HEK293 (cell line): Measurements from ENCODE around the gene STK32A.

ENCODE experiments used
- CTCF ChIA-PET: fragments of 350-600 bp; formaldehyde crosslinking; extraction: SDS; loops from one replicate; lab custom pipeline; 2021; ENCODE audit warnings: antibody characterized with exemption; lab: Yijun Ruan, JAX
- POLR2A ChIA-PET: fragments of 300-600 bp; formaldehyde crosslinking; extraction: SDS; loops from one replicate; lab custom pipeline; 2020; ENCODE audit warnings: antibody characterized with exemption, inconsistent platforms; lab: Yijun Ruan, JAX
- H3K27ac ChIP-seq: fragments of 200-500 bp; sonication (Bioruptor generic); 2 replicates; pipeline ENCODE4 v1.5.1; 2014; ENCODE audit warnings: low read depth, low read length, control low read depth, inconsistent platforms; ENCODE audit errors: extremely low read depth
- H3K36me3 ChIP-seq, 2 experiments: fragments of 200-500 bp in 1 of 2; sonication (Bioruptor generic) in 1 of 2; 1 replicate in 1 of 2; 2 replicates in 1 of 2; pipeline ENCODE4 v1.5.1; 2014 to 2017; ENCODE audit warnings: inconsistent platforms in 2 of 2, low read length in 2 of 2; ENCODE audit not compliant: control insufficient read depth in 2 of 2, insufficient read depth in 1 of 2
- H3K4me1 ChIP-seq: fragments of 200-500 bp; sonication (Bioruptor generic); 2 replicates; pipeline ENCODE4 v1.5.1; 2014; ENCODE audit warnings: mild to moderate bottlenecking, low read length, inconsistent platforms; ENCODE audit not compliant: control insufficient read depth, insufficient read depth
- H3K4me3 ChIP-seq: 2 replicates; pipeline ENCODE4 v1.5.1; 2011; ENCODE audit warnings: low read depth, mild to moderate bottlenecking, control low read depth, low read length, moderate library complexity
- H3K9me3 ChIP-seq: fragments of 200-500 bp; sonication (Bioruptor generic); 2 replicates; pipeline ENCODE4 v1.5.1; 2014; ENCODE audit warnings: low read depth, low read length, inconsistent platforms; ENCODE audit not compliant: control insufficient read depth, insufficient read depth
- GLIS1 ChIP-seq: fragments of 450-650 bp; formaldehyde crosslinking; IDR thresholded peaks from 2 replicates; pipeline ENCODE4 v1.5.1; 2016; ENCODE audit warnings: missing biosample characterization, missing genetic modification characterization
- HOXD13 ChIP-seq: sonication (generic); formaldehyde crosslinking; IDR thresholded peaks from 2 replicates; pipeline ENCODE4 v1.8.0; 2022; ENCODE audit warnings: missing genetic modification reagents, borderline replicate concordance
- IKZF3 ChIP-seq: fragments of 450-650 bp; IDR thresholded peaks from 2 replicates; pipeline ENCODE4 v1.5.0; 2018; ENCODE audit warnings: missing biosample characterization, mild to moderate bottlenecking, missing genetic modification characterization, moderate library complexity
- MYNN ChIP-seq: fragments of 450-650 bp; formaldehyde crosslinking; IDR thresholded peaks from 2 replicates; pipeline ENCODE4 v1.5.1; 2016; ENCODE audit warnings: missing biosample characterization, missing genetic modification characterization, borderline replicate concordance
- PBX3 ChIP-seq: sonication (generic); formaldehyde crosslinking; IDR thresholded peaks from 2 replicates; pipeline ENCODE4 v1.8.1; 2022; ENCODE audit warnings: mild to moderate bottlenecking, moderate library complexity, missing genetic modification reagents
- TCF7L2 ChIP-seq: IDR thresholded peaks from 2 replicates; pipeline ENCODE4 v1.6.1; 2011; ENCODE audit warnings: low read depth, mild to moderate bottlenecking, inconsistent platforms, low read length, moderate library complexity, borderline replicate concordance
- ZBTB21 ChIP-seq: fragments of 450-650 bp; formaldehyde crosslinking; IDR thresholded peaks from 2 replicates; pipeline ENCODE4 v1.5.1; 2017; ENCODE audit warnings: missing biosample characterization, missing genetic modification characterization
- ZBTB48 ChIP-seq: fragments of 450-650 bp; formaldehyde crosslinking; IDR thresholded peaks from 2 replicates; pipeline ENCODE4 v1.5.1; 2016; ENCODE audit warnings: missing biosample characterization, missing genetic modification characterization
- ZFP37 ChIP-seq: fragments of 450-650 bp; formaldehyde crosslinking; IDR thresholded peaks from 2 replicates; pipeline ENCODE4 v1.5.1; 2016; ENCODE audit warnings: missing biosample characterization, missing genetic modification characterization
- ZNF10 ChIP-seq: fragments of 450-650 bp; formaldehyde crosslinking; IDR thresholded peaks from 2 replicates; pipeline ENCODE4 v1.5.1; 2017; ENCODE audit warnings: missing biosample characterization, missing genetic modification characterization
- ZNF311 ChIP-seq: fragments of 450-650 bp; formaldehyde crosslinking; IDR thresholded peaks from 2 replicates; pipeline ENCODE4 v1.5.1; 2017; ENCODE audit warnings: missing biosample characterization, missing genetic modification characterization, borderline replicate concordance
- ZNF341 ChIP-seq: fragments of 450-650 bp; formaldehyde crosslinking; IDR thresholded peaks from 2 replicates; pipeline ENCODE4; 2016; ENCODE audit warnings: low read depth, missing biosample characterization, missing genetic modification characterization
- ZNF449 ChIP-seq: fragments of 450-650 bp; formaldehyde crosslinking; IDR thresholded peaks from 2 replicates; pipeline ENCODE4 v1.5.1; 2017; ENCODE audit warnings: missing biosample characterization, mild to moderate bottlenecking, missing genetic modification characterization, moderate library complexity
- ZNF510 ChIP-seq: fragments of 450-650 bp; formaldehyde crosslinking; IDR thresholded peaks from 2 replicates; pipeline ENCODE4 v1.5.1; 2018; ENCODE audit warnings: mild to moderate bottlenecking, missing genetic modification characterization, missing biosample characterization; ENCODE audit not compliant: insufficient replicate concordance
- ZNF548 ChIP-seq: fragments of 450-650 bp; formaldehyde crosslinking; IDR thresholded peaks from 2 replicates; pipeline ENCODE4 v1.5.1; 2016; ENCODE audit warnings: missing biosample characterization, missing genetic modification characterization
- ZNF600 ChIP-seq: fragments of 450-650 bp; formaldehyde crosslinking; IDR thresholded peaks from 2 replicates; pipeline ENCODE4 v1.5.1; 2016; ENCODE audit warnings: missing biosample characterization, missing genetic modification characterization
- ZNF658 ChIP-seq: fragments of 450-650 bp; formaldehyde crosslinking; IDR thresholded peaks from 2 replicates; pipeline ENCODE4; 2016; ENCODE audit warnings: missing biosample characterization, missing genetic modification characterization
- ZNF837 ChIP-seq: fragments of 450-650 bp; formaldehyde crosslinking; IDR thresholded peaks from 2 replicates; pipeline ENCODE4 v1.5.1; 2016; ENCODE audit warnings: missing biosample characterization, missing genetic modification characterization
- ZSCAN23 ChIP-seq: fragments of 450-650 bp; formaldehyde crosslinking; IDR thresholded peaks from 2 replicates; pipeline ENCODE4 v1.5.1; 2016; ENCODE audit warnings: missing biosample characterization, missing genetic modification characterization
- TF ChIP-seq, protein P1 (sequence below): fragments of 450-650 bp; formaldehyde crosslinking; IDR thresholded peaks from 2 replicates; pipeline ENCODE4 v1.5.1; 2016; ENCODE audit warnings: missing biosample characterization, missing genetic modification characterization
- TF ChIP-seq, protein P2 (sequence below): fragments of 450-650 bp; formaldehyde crosslinking; IDR thresholded peaks from 2 replicates; pipeline ENCODE4 v1.5.1; 2016; ENCODE audit warnings: missing biosample characterization, missing genetic modification characterization, low read depth
- TF ChIP-seq, protein P3 (sequence below): fragments of 450-650 bp; formaldehyde crosslinking; IDR thresholded peaks from 2 replicates; pipeline ENCODE4 v1.5.1; 2016; ENCODE audit warnings: missing biosample characterization, missing genetic modification characterization

STK32A gene

DNA sequence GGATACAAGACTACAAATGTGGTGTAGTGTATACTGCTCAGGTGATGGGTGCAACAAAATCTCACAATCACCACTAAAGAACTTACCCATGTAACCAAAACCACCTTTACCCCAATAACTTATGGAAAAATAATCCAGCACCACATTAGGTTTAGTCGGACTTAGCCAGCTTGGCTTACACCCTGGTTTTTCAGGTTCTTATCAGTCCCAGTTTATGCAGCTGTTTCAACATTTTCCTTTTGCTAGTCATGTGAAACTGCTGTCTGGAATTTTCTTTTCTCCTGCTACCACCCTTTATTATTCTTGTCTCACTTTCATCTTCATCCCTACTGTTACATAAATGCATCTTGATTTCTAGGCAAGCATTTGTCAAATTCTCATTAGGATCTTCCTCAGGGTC is 51.5 kb downstream of the STK32A start:
- CTCF ChIA-PET = no interaction called here

DNA sequence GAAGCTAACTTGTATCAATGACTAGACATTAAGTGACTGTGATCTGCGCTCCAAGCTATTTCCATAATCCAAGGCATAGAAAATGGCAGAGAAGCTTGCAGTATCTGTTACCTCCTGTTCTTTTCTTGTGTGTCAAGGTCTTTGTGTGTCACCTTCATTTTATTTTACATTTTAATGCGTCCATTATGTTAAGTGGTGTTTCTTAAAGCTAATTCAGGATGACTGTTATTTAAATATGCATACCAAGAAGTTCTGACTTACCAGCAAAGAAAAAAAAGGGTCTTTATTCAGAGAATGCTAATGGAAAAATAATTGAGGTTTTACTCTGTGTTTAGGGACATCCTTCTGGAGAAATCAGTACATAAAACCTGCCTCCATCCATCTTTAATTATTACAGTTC is 52.3 kb downstream of the STK32A start:
- H3K4me1 ChIP-seq = no peaks in the 10 kb centered on the region
- ChIA-PET CTCF (interaction anchor here (0.6 kb wide), 1 partner anchor 8 kb away, joined by 3 read pairs; no protein-coding TSS in a partner anchor), POLR2A (no interaction called here)
- no peak overlapping the region for H3K27ac ChIP-seq
- H3K4me3 ChIP-seq = no peak overlapping the region
- no peak for TF ChIP-seq ZBTB48 (tag by site-specific recombination)
- no peak for TF ChIP-seq ZNF837 (tag by site-specific recombination)
- TF ChIP-seq, protein P1, sequence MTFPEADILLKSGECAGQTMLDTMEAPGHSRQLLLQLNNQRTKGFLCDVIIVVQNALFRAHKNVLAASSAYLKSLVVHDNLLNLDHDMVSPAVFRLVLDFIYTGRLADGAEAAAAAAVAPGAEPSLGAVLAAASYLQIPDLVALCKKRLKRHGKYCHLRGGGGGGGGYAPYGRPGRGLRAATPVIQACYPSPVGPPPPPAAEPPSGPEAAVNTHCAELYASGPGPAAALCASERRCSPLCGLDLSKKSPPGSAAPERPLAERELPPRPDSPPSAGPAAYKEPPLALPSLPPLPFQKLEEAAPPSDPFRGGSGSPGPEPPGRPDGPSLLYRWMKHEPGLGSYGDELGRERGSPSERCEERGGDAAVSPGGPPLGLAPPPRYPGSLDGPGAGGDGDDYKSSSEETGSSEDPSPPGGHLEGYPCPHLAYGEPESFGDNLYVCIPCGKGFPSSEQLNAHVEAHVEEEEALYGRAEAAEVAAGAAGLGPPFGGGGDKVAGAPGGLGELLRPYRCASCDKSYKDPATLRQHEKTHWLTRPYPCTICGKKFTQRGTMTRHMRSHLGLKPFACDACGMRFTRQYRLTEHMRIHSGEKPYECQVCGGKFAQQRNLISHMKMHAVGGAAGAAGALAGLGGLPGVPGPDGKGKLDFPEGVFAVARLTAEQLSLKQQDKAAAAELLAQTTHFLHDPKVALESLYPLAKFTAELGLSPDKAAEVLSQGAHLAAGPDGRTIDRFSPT (tag by site-specific recombination) = no peak
- TF ChIP-seq GLIS1 (tag by site-specific recombination) = no peak
- no peak for TF ChIP-seq ZNF510 (tag by site-specific recombination)
- TF ChIP-seq TCF7L2 = no peak
- TF ChIP-seq ZSCAN23 (tag by site-specific recombination) = no peak
- TF ChIP-seq HOXD13 = no peak
- no peak for TF ChIP-seq ZNF10 (tag by site-specific recombination)
- TF ChIP-seq ZNF600 (tag by site-specific recombination) = no peak
- TF ChIP-seq ZNF548 (tag by site-specific recombination) = no peak
- no peak for TF ChIP-seq ZNF658 (tag by site-specific recombination)
- no peak for TF ChIP-seq MYNN (tag by site-specific recombination)
- TF ChIP-seq, protein P2, sequence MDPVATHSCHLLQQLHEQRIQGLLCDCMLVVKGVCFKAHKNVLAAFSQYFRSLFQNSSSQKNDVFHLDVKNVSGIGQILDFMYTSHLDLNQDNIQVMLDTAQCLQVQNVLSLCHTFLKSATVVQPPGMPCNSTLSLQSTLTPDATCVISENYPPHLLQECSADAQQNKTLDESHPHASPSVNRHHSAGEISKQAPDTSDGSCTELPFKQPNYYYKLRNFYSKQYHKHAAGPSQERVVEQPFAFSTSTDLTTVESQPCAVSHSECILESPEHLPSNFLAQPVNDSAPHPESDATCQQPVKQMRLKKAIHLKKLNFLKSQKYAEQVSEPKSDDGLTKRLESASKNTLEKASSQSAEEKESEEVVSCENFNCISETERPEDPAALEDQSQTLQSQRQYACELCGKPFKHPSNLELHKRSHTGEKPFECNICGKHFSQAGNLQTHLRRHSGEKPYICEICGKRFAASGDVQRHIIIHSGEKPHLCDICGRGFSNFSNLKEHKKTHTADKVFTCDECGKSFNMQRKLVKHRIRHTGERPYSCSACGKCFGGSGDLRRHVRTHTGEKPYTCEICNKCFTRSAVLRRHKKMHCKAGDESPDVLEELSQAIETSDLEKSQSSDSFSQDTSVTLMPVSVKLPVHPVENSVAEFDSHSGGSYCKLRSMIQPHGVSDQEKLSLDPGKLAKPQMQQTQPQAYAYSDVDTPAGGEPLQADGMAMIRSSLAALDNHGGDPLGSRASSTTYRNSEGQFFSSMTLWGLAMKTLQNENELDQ (tag by site-specific recombination) = no peak
- TF ChIP-seq ZNF341 (tag by site-specific recombination) = no peak
- TF ChIP-seq ZNF311 (tag by site-specific recombination) = no peak
- no peak for TF ChIP-seq ZBTB21
- no peak for TF ChIP-seq PBX3 (CRISPR knock-in tag)
- H3K9me3 ChIP-seq = no peaks in the 10 kb centered on the region
- no peaks in the 10 kb centered on the region for H3K36me3 ChIP-seq

More for the DNA sequence above, 51.5 kb downstream of the STK32A start:
- Histone ChIP-seq H3K36me3 (no peaks in the 10 kb centered on the region), H3K4me1 (no peaks in the 10 kb centered on the region), H3K4me3 (no peak overlapping the region), H3K27ac (no peak overlapping the region), H3K9me3 (no peaks in the 10 kb centered on the region)
- POLR2A ChIA-PET = no interaction called here
- TF ChIP-seq ZFP37 (tag by site-specific recombination) (no peak), ZNF449 (no peak), IKZF3 (tag by site-specific recombination) (no peak)
- TF ChIP-seq, protein P3, sequence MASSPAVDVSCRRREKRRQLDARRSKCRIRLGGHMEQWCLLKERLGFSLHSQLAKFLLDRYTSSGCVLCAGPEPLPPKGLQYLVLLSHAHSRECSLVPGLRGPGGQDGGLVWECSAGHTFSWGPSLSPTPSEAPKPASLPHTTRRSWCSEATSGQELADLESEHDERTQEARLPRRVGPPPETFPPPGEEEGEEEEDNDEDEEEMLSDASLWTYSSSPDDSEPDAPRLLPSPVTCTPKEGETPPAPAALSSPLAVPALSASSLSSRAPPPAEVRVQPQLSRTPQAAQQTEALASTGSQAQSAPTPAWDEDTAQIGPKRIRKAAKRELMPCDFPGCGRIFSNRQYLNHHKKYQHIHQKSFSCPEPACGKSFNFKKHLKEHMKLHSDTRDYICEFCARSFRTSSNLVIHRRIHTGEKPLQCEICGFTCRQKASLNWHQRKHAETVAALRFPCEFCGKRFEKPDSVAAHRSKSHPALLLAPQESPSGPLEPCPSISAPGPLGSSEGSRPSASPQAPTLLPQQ (tag by site-specific recombination) = no peak
